ENCODE results near the gene CDC37L1.
"Not testable (repeated sequence)": the region's sequence is repeated elsewhere in the genome, so short reads cannot be mapped to it uniquely, and the experiment has no call there.

Gene CDC37L1

GRCh38 chr9:4717815-4718214 lies 38.4 kb downstream of the CDC37L1 start:
- DNase-seq = no peak

GRCh38 chr9:4718911-4719310 lies 39.5 kb downstream of the CDC37L1 start:
- DNase-seq = no peak

GRCh38 chr9:4721736-4722135 lies 42.4 kb downstream of the CDC37L1 start:
- no peak for DNase-seq

GRCh38 chr9:4725706-4726442 lies 46.5 kb downstream of the CDC37L1 start:
- no peak for DNase-seq

- no peak for DNase-seq
Observed at GRCh38 chr9:4727593-4727992, 48.2 kb downstream of the CDC37L1 start.

- DNase-seq = no peak
Observed at GRCh38 chr9:4732890-4733289, 53.5 kb downstream of the CDC37L1 start.

- no peak for DNase-seq
Observed at GRCh38 chr9:4734150-4734549, 54.8 kb downstream of the CDC37L1 start.

- DNase-seq = no peak
Observed at GRCh38 chr9:4738866-4739586, 59.7 kb downstream of the CDC37L1 start.

GRCh38 chr9:4739587-4740387 lies 60.4 kb downstream of the CDC37L1 start:
- no peak for DNase-seq

- DNase-seq = no peak
Observed at GRCh38 chr9:4740388-4740637, 60.9 kb downstream of the CDC37L1 start.

- peak; percentile 47 for DNase-seq
Observed at GRCh38 chr9:4740638-4741364, 61.4 kb downstream of the CDC37L1 start, which contains the start of gene AK3. AK3 (minus strand) TSS chr9:4741202; CDS start chr9:4741087, 115 bp downstream.

- DNase-seq = no peak
Observed at GRCh38 chr9:4741365-4742089, 62.2 kb downstream of the CDC37L1 start.

GRCh38 chr9:4742246-4742645 lies 62.9 kb downstream of the CDC37L1 start:
- DNase-seq = no peak

GRCh38 chr9:4743131-4743875 lies 63.9 kb downstream of the CDC37L1 start:
- no peak for DNase-seq

- DNase-seq = no peak
Observed at GRCh38 chr9:4746278-4747030, 67.1 kb downstream of the CDC37L1 start.

- no peak for DNase-seq
Observed at GRCh38 chr9:4748612-4749011, 69.2 kb downstream of the CDC37L1 start.

GRCh38 chr9:4750023-4750673 lies 70.8 kb downstream of the CDC37L1 start:
- peak; percentile 39 for DNase-seq

- DNase-seq = not testable (repeated sequence)
Observed at GRCh38 chr9:4754530-4754929, 75.2 kb downstream of the CDC37L1 start.

- no peak for DNase-seq
Observed at GRCh38 chr9:4755026-4755609, 75.7 kb downstream of the CDC37L1 start.

- DNase-seq = no peak
Observed at GRCh38 chr9:4756420-4756819, 77.1 kb downstream of the CDC37L1 start.

Data from NCI-H1694 treated with DMSO at 0.1 percent for 48 hours (cell line).